AG04449 (cell line): ENCODE results near the gene PPM1B.
A peak's percentile ranks its signal among the peaks of the same experiment; 100 is the strongest.
"Not testable (repeated sequence)": the region's sequence is repeated elsewhere in the genome, so short reads cannot be mapped to it uniquely, and the experiment has no call there.

Experiments
- CTCF ChIA-PET: fragments of 350-600 bp; formaldehyde crosslinking; extraction: SDS; loops from one replicate; lab custom pipeline; 2021; ENCODE audit warnings: antibody characterized with exemption; lab: Yijun Ruan, JAX
- POLR2A ChIA-PET: fragments of 400-600, 350-600 bp; formaldehyde crosslinking; extraction: SDS; loops from one replicate; lab custom pipeline; 2020; ENCODE audit warnings: antibody characterized with exemption, inconsistent platforms; lab: Yijun Ruan, JAX
- DNase-seq: peaks from one replicate; pipeline ENCODE4 v3.0.0-alpha.2; 2010; ENCODE audit warnings: low read depth, low spot score
- H3K4me3 ChIP-seq: 2 replicates; pipeline ENCODE4 v1.5.1; 2011; ENCODE audit warnings: low read depth, mild to moderate bottlenecking, control low read depth, low read length
- TF ChIP-seq, protein P1 (sequence below): IDR thresholded peaks from one replicate; pipeline ENCODE4 v1.5.1; 2011; ENCODE audit warnings: mild to moderate bottlenecking, moderate library complexity, low read length, control low read depth, inconsistent platforms; ENCODE audit not compliant: insufficient read depth; ENCODE audit errors: missing control alignments

Gene PPM1B

DNA sequence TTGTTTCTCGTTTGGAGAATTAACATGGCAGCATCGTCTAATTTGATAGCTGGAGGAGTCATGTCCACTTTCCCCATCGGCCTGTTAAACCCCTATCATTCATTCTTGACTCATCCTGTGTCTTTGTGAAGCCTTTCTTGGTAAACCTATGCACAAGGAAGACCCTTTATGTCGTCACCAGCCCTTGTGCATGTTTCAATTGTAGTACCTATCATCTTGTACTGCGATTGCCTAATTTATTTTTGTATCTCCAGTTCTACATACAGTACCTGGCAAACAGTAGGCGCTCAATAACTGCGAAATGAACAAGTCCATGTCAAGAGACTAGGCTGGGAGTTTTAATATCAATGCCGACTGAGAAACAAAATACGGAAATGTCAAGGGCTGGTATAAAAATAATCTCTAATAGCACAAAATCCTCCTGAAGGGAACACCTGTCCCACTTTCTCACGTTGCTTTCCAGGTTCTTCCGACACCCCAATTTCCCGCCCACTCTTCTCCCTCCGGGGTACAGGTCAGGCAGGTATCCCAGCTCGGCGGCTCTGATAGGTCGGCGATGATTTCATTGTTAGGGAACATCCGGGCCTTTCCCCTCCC lies 1.3 kb upstream of the PPM1B start:
- TF ChIP-seq, protein P1, sequence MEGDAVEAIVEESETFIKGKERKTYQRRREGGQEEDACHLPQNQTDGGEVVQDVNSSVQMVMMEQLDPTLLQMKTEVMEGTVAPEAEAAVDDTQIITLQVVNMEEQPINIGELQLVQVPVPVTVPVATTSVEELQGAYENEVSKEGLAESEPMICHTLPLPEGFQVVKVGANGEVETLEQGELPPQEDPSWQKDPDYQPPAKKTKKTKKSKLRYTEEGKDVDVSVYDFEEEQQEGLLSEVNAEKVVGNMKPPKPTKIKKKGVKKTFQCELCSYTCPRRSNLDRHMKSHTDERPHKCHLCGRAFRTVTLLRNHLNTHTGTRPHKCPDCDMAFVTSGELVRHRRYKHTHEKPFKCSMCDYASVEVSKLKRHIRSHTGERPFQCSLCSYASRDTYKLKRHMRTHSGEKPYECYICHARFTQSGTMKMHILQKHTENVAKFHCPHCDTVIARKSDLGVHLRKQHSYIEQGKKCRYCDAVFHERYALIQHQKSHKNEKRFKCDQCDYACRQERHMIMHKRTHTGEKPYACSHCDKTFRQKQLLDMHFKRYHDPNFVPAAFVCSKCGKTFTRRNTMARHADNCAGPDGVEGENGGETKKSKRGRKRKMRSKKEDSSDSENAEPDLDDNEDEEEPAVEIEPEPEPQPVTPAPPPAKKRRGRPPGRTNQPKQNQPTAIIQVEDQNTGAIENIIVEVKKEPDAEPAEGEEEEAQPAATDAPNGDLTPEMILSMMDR = no peak
- peak overlapping the region; percentile 84 for H3K4me3 ChIP-seq
- DNase-seq = no peak
- CTCF ChIA-PET = no interaction called here
- POLR2A ChIA-PET = no interaction called here

DNA sequence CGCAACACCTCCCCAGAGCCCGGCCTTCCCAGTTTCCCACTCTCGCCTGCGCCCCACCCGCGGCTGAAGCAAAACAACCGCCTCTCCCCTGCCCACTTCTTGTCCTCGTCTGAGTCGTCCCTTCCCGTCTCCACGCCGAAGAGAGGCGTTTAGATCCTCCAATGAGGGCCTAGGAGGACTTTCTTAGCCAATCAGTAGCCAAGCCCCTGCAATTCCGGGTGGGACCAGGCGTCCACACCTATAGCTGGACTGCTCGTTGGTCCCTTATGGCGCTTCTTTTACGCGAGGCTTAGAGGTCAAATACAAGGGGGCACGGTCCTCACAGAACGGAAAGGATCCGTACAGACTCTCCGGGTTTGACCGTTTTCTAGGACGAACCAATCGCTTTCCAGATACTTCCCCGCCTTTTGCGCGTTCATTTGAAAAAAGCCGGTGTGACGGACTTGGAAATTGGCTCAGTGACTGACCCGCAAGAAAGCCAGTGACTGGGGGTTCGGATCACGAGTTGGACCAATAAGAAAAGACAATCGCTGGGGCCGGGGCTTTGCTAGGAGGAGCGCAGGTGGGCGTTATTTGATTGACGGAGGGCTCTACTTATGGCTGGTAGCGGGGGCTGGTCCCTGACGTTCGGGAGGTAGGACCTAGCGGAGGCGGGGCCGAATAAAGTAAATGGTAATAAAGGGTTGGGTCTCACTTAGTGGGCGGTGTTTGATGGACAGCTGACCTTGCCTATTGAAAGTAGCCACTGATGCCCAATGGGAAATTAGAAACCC lies 581 bp upstream of the PPM1B start:
- CTCF ChIA-PET = no interaction called here

DNA sequence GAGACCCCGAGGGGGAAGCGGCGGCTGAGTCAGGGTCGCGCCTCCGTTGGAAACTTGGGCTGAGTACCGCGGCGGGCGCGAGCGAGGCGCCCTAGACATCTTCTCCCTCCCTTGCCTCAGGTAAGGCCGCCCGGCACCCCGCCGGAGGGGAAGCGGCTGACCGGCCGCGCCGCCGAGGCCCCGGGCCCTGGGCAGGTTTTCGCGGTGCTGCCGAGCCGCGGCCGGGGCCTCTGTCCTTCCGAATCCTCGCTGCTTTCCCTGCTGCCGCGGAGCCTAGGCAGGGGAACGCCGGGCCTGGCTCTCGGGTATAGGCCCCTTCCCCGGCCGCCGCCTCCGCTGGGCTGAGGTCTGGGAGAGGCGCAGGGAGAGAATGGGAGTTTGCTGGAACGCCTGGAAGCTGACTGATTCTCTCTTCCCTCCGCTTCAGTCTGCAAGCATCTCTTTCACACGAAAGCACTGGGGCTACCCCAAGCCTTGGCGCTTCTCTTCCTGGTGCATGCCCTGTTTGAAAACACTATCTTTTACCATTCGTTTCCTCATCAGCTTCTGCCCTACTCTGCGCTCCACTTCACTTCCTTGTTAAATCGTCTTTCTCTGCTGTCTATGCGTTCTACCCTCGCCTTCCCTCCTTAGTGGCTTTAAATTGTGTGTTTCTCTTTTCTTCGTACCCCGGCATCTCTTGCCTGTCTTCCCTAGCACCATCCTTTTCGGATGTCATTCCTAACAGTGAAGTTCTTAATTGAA lies 652 bp downstream of the PPM1B start:
- TF ChIP-seq, protein P1 = no peak
- peak overlapping the region; percentile 86 for H3K4me3 ChIP-seq
- ChIA-PET POLR2A (no interaction called here), CTCF (interaction anchor here (0.7 to 1.9 kb wide), 2 partner anchors 63 to 82 kb away, joined by 3 to 4 read pairs; no protein-coding TSS in a partner anchor)
- no peak for DNase-seq

More for the DNA sequence above, 581 bp upstream of the PPM1B start:
- DNase-seq = peak; percentile 100
- TF ChIP-seq, protein P1 = no peak
- POLR2A ChIA-PET = interaction anchor here (0.6 to 0.8 kb wide), 3 partner anchors 52 to 117 kb away, joined by 3 to 5 read pairs (median 3); no protein-coding TSS in a partner anchor
- peak overlapping the region; percentile 84 for H3K4me3 ChIP-seq

DNA sequence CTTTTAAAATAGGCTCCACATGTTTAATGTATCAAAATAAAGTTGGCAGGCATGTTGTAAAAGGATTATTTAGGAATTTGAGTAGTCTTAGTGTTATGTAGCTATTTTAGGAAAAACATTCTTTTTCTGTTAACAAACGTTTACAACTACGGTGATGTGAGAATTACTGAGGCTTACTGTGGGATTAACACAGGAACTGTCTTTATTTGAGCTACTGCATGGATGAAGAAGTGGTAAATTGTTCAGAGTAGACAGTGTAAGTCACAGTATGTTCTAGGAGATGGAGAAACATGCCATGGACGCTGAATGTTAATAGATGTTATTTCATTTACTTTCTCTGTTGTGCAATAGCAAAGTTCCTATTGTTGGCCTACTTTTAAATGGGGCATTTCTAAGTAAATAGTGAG lies 1.6 kb downstream of the PPM1B start:
- POLR2A ChIA-PET = no interaction called here
- DNase-seq = peak; percentile 29
- CTCF ChIA-PET = interaction anchor here (0.7 to 1.9 kb wide), 2 partner anchors 62 to 83 kb away, joined by 3 to 4 read pairs; no protein-coding TSS in a partner anchor
- H3K4me3 ChIP-seq = peak overlapping the region; percentile 86
- TF ChIP-seq, protein P1 = no peak

DNA sequence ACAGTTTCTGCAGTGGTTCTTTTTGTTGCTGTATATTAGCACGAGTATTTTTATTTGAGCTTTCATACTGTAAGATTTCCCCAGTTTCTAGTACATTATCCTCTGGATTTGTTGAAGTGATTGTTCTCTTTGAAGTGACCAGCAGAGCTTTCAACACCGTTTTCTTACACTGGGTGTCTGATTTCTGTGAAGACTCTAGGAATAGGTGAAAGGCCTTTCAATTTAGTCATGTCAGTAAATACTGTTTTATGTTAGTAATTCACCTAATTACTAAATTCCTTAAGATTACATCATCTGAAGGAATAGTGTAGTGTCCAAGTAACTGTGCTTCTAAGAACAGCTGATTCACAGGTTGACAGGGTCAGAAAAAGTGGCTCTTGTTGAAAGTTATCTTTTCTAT lies 2.3 kb downstream of the PPM1B start:
- H3K4me3 ChIP-seq = peak overlapping the region; percentile 86
- ChIA-PET POLR2A (no interaction called here), CTCF (interaction anchor here (1.2 to 1.9 kb wide), 3 partner anchors 15 to 84 kb away, joined by 3 to 5 read pairs (median 4); no protein-coding TSS in a partner anchor)
- DNase-seq = peak; percentile 21
- TF ChIP-seq, protein P1 = no peak

DNA sequence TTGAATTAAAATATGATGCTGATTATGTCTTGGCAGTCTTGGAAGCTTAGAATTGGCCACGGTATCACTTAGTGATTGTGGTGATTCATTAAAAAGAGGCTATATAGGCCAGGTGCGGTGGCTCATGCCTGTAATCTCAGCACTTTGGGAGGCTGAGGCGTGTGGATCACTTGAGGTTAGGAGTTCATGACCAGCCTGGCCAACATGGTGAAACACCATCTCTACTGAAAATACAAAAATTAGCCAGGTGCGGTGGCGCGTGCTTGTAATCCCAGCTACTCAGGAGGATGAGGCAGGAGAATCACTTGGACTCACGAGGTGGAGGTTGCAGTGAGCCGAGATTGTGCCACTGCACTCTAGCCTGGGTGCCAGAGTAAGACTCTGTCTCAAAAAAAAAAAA lies 2.8 kb downstream of the PPM1B start:
- H3K4me3 ChIP-seq = peak overlapping the region; percentile 86; the same call in 1 of the 2 replicates
- POLR2A ChIA-PET, DNase-seq: not testable (repeated sequence)
- CTCF ChIA-PET = interaction anchor here (0.9 to 1.9 kb wide), 4 partner anchors 15 to 308 kb away, joined by 3 to 5 read pairs (median 4); no protein-coding TSS in a partner anchor
